ENCODE measurements around the gene ARHGEF12. TPM values are rescaled to one million over a fixed set of nuclear protein-coding genes. Genes with fewer than 3 reads are reported as not detected.

ARHGEF12 gene
- total RNA-seq, 1 experiment from 2014 or later: 132 TPM

DNA sequence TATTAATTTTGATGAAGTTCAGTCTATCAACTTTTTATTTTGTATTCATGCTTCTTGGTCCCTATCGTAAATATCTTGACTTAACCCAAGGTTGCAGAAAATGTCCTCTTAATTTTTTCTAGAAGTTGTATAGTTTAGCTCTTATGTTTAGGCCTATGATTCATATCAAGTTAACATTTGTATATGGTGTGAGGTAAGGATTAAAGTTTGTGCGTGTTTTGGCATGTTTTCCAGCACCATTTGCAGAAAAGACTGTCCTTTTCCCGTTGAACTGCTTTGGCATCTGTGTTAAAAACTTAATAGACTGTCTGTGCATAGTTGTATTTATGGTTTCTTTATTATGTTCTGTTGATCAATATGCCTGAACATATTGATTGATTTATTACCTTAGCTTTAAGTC, 42.3 kb downstream of the ARHGEF12 start:
- intact Hi-C loops (cut with micrococcal nuclease; ENCODE audit: unreplicated experiment): no loop called here
- no TSS peak for BruUV-seq (replicated peaks)
- H3K4me3 ChIP-seq (ENCODE audit: low read depth, low read length, poor library complexity, severe bottlenecking): no peak overlapping the region
- no peak overlapping the region for H3K27ac ChIP-seq (ENCODE audit: low read depth, low read length, poor library complexity, severe bottlenecking)
- H3K27me3 ChIP-seq (replicated peaks; ENCODE audit: insufficient read depth, low read depth, low read length, poor library complexity): no peaks in the 10 kb centered on the region
- H3K9me3 ChIP-seq (ENCODE audit: low read depth, low read length, poor library complexity, severe bottlenecking): peaks cover 17% of the 10 kb centered on the region
- TF ChIP-seq EZH2 (IDR thresholded peaks at IDR 0.05; ENCODE audit: borderline replicate concordance, low read depth, low read length, poor library complexity, severe bottlenecking): no peak
- TF ChIP-seq, protein P1, sequence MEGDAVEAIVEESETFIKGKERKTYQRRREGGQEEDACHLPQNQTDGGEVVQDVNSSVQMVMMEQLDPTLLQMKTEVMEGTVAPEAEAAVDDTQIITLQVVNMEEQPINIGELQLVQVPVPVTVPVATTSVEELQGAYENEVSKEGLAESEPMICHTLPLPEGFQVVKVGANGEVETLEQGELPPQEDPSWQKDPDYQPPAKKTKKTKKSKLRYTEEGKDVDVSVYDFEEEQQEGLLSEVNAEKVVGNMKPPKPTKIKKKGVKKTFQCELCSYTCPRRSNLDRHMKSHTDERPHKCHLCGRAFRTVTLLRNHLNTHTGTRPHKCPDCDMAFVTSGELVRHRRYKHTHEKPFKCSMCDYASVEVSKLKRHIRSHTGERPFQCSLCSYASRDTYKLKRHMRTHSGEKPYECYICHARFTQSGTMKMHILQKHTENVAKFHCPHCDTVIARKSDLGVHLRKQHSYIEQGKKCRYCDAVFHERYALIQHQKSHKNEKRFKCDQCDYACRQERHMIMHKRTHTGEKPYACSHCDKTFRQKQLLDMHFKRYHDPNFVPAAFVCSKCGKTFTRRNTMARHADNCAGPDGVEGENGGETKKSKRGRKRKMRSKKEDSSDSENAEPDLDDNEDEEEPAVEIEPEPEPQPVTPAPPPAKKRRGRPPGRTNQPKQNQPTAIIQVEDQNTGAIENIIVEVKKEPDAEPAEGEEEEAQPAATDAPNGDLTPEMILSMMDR (conservative IDR thresholded peaks at IDR 0.05; ENCODE audit: low read depth, low read length): no peak
- POLR2A ChIA-PET (ENCODE audit: low non-redundant PET): no interaction called here
- DNase-seq (ENCODE audit: low spot score): no peak
- peaks cover 8% of the 10 kb centered on the region for H3K36me3 ChIP-seq (ENCODE audit: insufficient read depth, low read length, poor library complexity, severe bottlenecking)
- CTCF ChIA-PET: no interaction called here
- H3K4me1 ChIP-seq (ENCODE audit: insufficient read depth, low read length, poor library complexity, severe bottlenecking): no peaks in the 10 kb centered on the region

DNA sequence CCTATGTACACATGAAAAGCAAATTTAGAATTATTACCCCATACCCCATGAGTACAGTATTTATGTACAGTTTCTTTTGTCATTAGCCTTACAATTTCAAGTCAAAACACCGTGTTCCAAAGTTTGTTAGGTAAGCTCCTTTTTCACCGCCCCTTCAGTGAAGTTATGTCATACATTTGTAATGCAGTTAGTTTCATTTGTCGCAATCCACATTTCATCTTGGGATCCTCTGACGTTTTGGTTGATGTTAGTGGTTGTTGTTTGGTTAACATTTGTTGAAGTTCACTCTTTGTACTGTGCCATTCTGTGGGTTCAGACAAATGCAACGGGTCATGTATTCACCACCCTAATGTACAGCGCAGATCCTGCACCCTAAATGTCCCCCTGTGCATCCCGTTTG, 45.2 kb downstream of the ARHGEF12 start:
- BruUV-seq (replicated peaks): no TSS peak
- DNase-seq (ENCODE audit: low spot score): no peak
- POLR2A ChIA-PET (ENCODE audit: low non-redundant PET): no interaction called here
- intact Hi-C loops (cut with micrococcal nuclease; ENCODE audit: unreplicated experiment): no loop called here
- CTCF ChIA-PET: no interaction called here
- Histone ChIP-seq H3K4me3 (ENCODE audit: low read depth, low read length, poor library complexity, severe bottlenecking) (no peak overlapping the region), H3K36me3 (ENCODE audit: insufficient read depth, low read length, poor library complexity, severe bottlenecking) (peaks cover 8% of the 10 kb centered on the region), H3K27ac (ENCODE audit: low read depth, low read length, poor library complexity, severe bottlenecking) (no peak overlapping the region), H3K9me3 (ENCODE audit: low read depth, low read length, poor library complexity, severe bottlenecking) (peaks cover 17% of the 10 kb centered on the region), H3K27me3 (replicated peaks; ENCODE audit: insufficient read depth, low read depth, low read length, poor library complexity) (no peaks in the 10 kb centered on the region), H3K4me1 (ENCODE audit: insufficient read depth, low read length, poor library complexity, severe bottlenecking) (peaks cover 25% of the 10 kb centered on the region)
- TF ChIP-seq EZH2 (IDR thresholded peaks at IDR 0.05; ENCODE audit: borderline replicate concordance, low read depth, low read length, poor library complexity, severe bottlenecking): no peak
- TF ChIP-seq, protein P1 (conservative IDR thresholded peaks at IDR 0.05; ENCODE audit: low read depth, low read length): no peak

DNA sequence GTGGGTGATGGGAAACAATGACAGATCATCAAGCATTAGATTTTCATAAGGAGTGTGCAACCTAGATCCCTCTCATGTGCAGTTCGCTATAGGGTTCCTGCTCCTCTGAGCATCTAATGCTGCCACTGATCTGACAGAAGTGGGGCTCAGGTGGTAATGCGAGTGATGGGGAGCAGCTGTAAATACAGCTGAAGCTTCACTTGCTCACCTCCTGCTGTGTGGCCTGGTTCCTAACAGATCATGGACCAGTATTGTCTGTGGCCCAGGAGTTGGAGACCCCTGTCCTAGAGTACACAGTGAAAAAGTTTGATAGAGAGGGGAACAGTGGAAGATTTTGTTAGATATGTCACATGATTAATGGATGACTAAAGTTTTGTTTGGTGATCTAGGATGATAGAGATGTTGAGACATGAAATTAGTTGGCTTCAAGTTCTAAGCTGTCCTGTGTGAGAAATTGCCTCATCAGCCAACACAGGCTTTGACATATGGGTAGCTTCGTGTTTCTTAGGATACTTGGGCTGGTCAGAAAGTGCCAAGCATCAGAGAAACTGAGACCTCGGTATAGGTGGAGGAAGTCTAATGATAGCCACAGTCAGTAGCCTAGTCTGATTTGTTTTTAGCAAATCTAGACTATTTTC, 47.4 kb downstream of the ARHGEF12 start:
- peaks cover 30% of the 10 kb centered on the region for H3K4me1 ChIP-seq (ENCODE audit: insufficient read depth, low read length, poor library complexity, severe bottlenecking)
- ChIA-PET POLR2A (ENCODE audit: low non-redundant PET) (no interaction called here), CTCF (no interaction called here)
- peaks cover 2% of the 10 kb centered on the region for H3K36me3 ChIP-seq (ENCODE audit: insufficient read depth, low read length, poor library complexity, severe bottlenecking)
- no peak overlapping the region for H3K4me3 ChIP-seq (ENCODE audit: low read depth, low read length, poor library complexity, severe bottlenecking)
- intact Hi-C loops (cut with micrococcal nuclease; ENCODE audit: unreplicated experiment): no loop called here
- TF ChIP-seq, protein P1 (conservative IDR thresholded peaks at IDR 0.05; ENCODE audit: low read depth, low read length): no peak
- TF ChIP-seq EZH2 (IDR thresholded peaks at IDR 0.05; ENCODE audit: borderline replicate concordance, low read depth, low read length, poor library complexity, severe bottlenecking): no peak
- DNase-seq (ENCODE audit: low spot score): no peak
- no peak overlapping the region for H3K27ac ChIP-seq (ENCODE audit: low read depth, low read length, poor library complexity, severe bottlenecking)
- H3K9me3 ChIP-seq (ENCODE audit: low read depth, low read length, poor library complexity, severe bottlenecking): peaks cover 3% of the 10 kb centered on the region
- H3K27me3 ChIP-seq (replicated peaks; ENCODE audit: insufficient read depth, low read depth, low read length, poor library complexity): no peaks in the 10 kb centered on the region
- no TSS peak for BruUV-seq (replicated peaks)
